DND-41 (cell line): ENCODE data around the gene ZNF429.

Experiments
- ATAC-seq: fragments of 200-7000 bp; cut with Tn5 transposase; 3 replicates; pipeline ENCODE4 v1.9.1; 2021; ENCODE audit warnings: low read depth; ENCODE audit not compliant: insufficient read depth
- DNase-seq: peaks from one replicate; pipeline ENCODE4 v3.0.0-alpha.2; 2020
- H2AFZ ChIP-seq: 2 replicates; pipeline ENCODE4 v1.6.0; 2012; ENCODE audit warnings: low read depth, low read length
- H3K27ac ChIP-seq: 2 replicates; pipeline ENCODE4 v1.5.1; 2012; ENCODE audit warnings: low read length, inconsistent platforms
- H3K27me3 ChIP-seq: fragments of 200-600 bp; sonication (generic); 2 replicates; pipeline ENCODE4 v1.6.0; 2012; ENCODE audit warnings: low read length, mild to moderate bottlenecking, inconsistent platforms; ENCODE audit not compliant: insufficient read depth, poor library complexity
- H3K36me3 ChIP-seq: 2 replicates; pipeline ENCODE4 v1.5.1; 2012; ENCODE audit warnings: low read length, inconsistent platforms; ENCODE audit not compliant: insufficient read depth
- H3K4me1 ChIP-seq: 2 replicates; pipeline ENCODE4 v1.5.1; 2012; ENCODE audit warnings: mild to moderate bottlenecking, low read length; ENCODE audit not compliant: insufficient read depth
- H3K4me2 ChIP-seq: 2 replicates; pipeline ENCODE4 v1.6.0; 2012; ENCODE audit warnings: mild to moderate bottlenecking, moderate library complexity, low read length, inconsistent platforms; ENCODE audit not compliant: insufficient read depth
- H3K4me3 ChIP-seq, 2 experiments: fragments of 200-600 bp in 1 of 2; shearing (Covaris generic) in 1 of 2; 2 replicates each; pipeline ENCODE4 v1.5.1; 2012 to 2016; ENCODE audit warnings: inconsistent platforms in 2 of 2, low read length in 2 of 2, mild to moderate bottlenecking in 2 of 2, low read depth in 1 of 2, moderate library complexity in 1 of 2
- H3K79me2 ChIP-seq: 2 replicates; pipeline ENCODE4 v1.6.0; 2012; ENCODE audit warnings: low read length, inconsistent platforms; ENCODE audit not compliant: insufficient read depth
- H3K9ac ChIP-seq: 2 replicates; pipeline ENCODE4 v1.6.0; 2012; ENCODE audit warnings: low read depth, mild to moderate bottlenecking, inconsistent platforms, low read length, moderate library complexity
- H3K9me3 ChIP-seq: 2 replicates; pipeline ENCODE4 v1.5.1; 2012; ENCODE audit warnings: low read length, moderate library complexity, mild to moderate bottlenecking, inconsistent platforms; ENCODE audit not compliant: insufficient read depth, severe bottlenecking
- H4K20me1 ChIP-seq: 2 replicates; pipeline ENCODE4 v1.6.0; 2012; ENCODE audit warnings: low read length; ENCODE audit not compliant: insufficient read depth
- CTCF ChIP-seq: IDR thresholded peaks from 2 replicates; pipeline ENCODE4 v1.5.1; 2012; ENCODE audit warnings: borderline replicate concordance, low read length, moderate library complexity, mild to moderate bottlenecking; ENCODE audit not compliant: poor library complexity, severe bottlenecking; ENCODE audit errors: extremely low read depth
- EZH2 ChIP-seq: IDR thresholded peaks from 3 replicates; pipeline ENCODE4 v1.6.1; 2012; ENCODE audit warnings: borderline replicate concordance, low read depth, mild to moderate bottlenecking, moderate library complexity, low read length, inconsistent platforms; ENCODE audit not compliant: severe bottlenecking

The ZNF429 gene

GRCh38 chr19:21569494-21569865 is 64.1 kb downstream of the ZNF429 start:
- peak; percentile 68 for ATAC-seq
- Histone ChIP-seq H3K27ac (peak overlapping the region; percentile 89), H3K4me1 (peaks cover 31% of the 10 kb centered on the region), H3K79me2 (peaks cover 56% of the 10 kb centered on the region), H3K4me2 (peak overlapping the region; percentile 64), H3K36me3 (peaks cover 52% of the 10 kb centered on the region), H3K4me3 (peak overlapping the region in 1 of 2 experiments; percentile 71; a peak in 3 of 4 replicates), H3K27me3 (no peaks in the 10 kb centered on the region), H3K9ac (peak overlapping the region; percentile 69), H2AFZ (peak overlapping the region; percentile 19; the same call in 1 of the 2 replicates), H4K20me1 (no peaks in the 10 kb centered on the region), H3K9me3 (no peaks in the 10 kb centered on the region)
- DNase-seq: peak; percentile 79
- TF ChIP-seq EZH2: no peak
- TF ChIP-seq CTCF: no peak

- H3K27me3 ChIP-seq: no peaks in the 10 kb centered on the region
Observed at GRCh38 chr19:21571316-21571715, 65.9 kb downstream of the ZNF429 start.

GRCh38 chr19:21574607-21575006 is 69.2 kb downstream of the ZNF429 start:
- peaks cover 57% of the 10 kb centered on the region for H3K79me2 ChIP-seq
- no peaks in the 10 kb centered on the region for H3K9me3 ChIP-seq
- H4K20me1 ChIP-seq: no peaks in the 10 kb centered on the region
- no peak overlapping the region for H3K9ac ChIP-seq
- ATAC-seq (no peak), DNase-seq (no peak)
- no peak overlapping the region for H3K27ac ChIP-seq
- no peaks in the 10 kb centered on the region for H3K27me3 ChIP-seq
- no peak overlapping the region for H2AFZ ChIP-seq
- H3K36me3 ChIP-seq: peaks cover 67% of the 10 kb centered on the region
- no peak for TF ChIP-seq CTCF
- no peak overlapping the region for H3K4me3 ChIP-seq
- H3K4me2 ChIP-seq: no peak overlapping the region
- peaks cover 15% of the 10 kb centered on the region for H3K4me1 ChIP-seq

More at GRCh38 chr19:21571316-21571715, 65.9 kb downstream of the ZNF429 start:
- no peak overlapping the region for H3K4me2 ChIP-seq
- DNase-seq (no peak), ATAC-seq (no peak)
- H3K9ac ChIP-seq: no peak overlapping the region
- no peaks in the 10 kb centered on the region for H3K9me3 ChIP-seq
- H3K4me1 ChIP-seq: peaks cover 31% of the 10 kb centered on the region
- TF ChIP-seq CTCF (no peak), EZH2 (no peak)
- no peaks in the 10 kb centered on the region for H4K20me1 ChIP-seq
- peaks cover 56% of the 10 kb centered on the region for H3K79me2 ChIP-seq
- peak overlapping the region; percentile 29 for H3K27ac ChIP-seq
- H3K4me3 ChIP-seq: no peak overlapping the region
- H3K36me3 ChIP-seq: peaks cover 53% of the 10 kb centered on the region
- no peak overlapping the region for H2AFZ ChIP-seq

GRCh38 chr19:21576481-21576880 is 71.1 kb downstream of the ZNF429 start:
- no peaks in the 10 kb centered on the region for H3K27me3 ChIP-seq
- no peak for ATAC-seq
- H3K36me3 ChIP-seq: peaks cover 61% of the 10 kb centered on the region
- no peak overlapping the region for H3K4me2 ChIP-seq
- peaks cover 70% of the 10 kb centered on the region for H3K79me2 ChIP-seq
- no peaks in the 10 kb centered on the region for H3K9me3 ChIP-seq
- H3K27ac ChIP-seq: no peak overlapping the region
- H2AFZ ChIP-seq: no peak overlapping the region
- H3K9ac ChIP-seq: no peak overlapping the region
- H4K20me1 ChIP-seq: no peaks in the 10 kb centered on the region
- H3K4me3 ChIP-seq: no peak overlapping the region
- no peak for DNase-seq
- H3K4me1 ChIP-seq: peaks cover 23% of the 10 kb centered on the region
- TF ChIP-seq EZH2 (no peak), CTCF (no peak)
